Hematopoietic multipotent progenitor cell treated with erythropoietin and hydrocortisone succinate and interleukin-3 and kit ligand, for 6 days (in vitro differentiated cells): Measurements from ENCODE around the gene LHFPL3.

Experiments
- DNase-seq: peaks from one replicate; pipeline ENCODE4 v3.0.0-alpha.2; 2015

LHFPL3 gene

GRCh38 chr7:104371980-104372357 lies 43.6 kb downstream of the LHFPL3 start:
- DNase-seq: no peak

- no peak for DNase-seq
These were observed 54.2 kb downstream of the LHFPL3 start for GRCh38 chr7:104382616-104383015.

GRCh38 chr7:104386943-104387342 lies 58.5 kb downstream of the LHFPL3 start:
- DNase-seq: no peak

GRCh38 chr7:104388222-104388621 lies 59.8 kb downstream of the LHFPL3 start:
- DNase-seq: no peak

- DNase-seq: no peak
These were observed 66.8 kb downstream of the LHFPL3 start for GRCh38 chr7:104395162-104395561.

- DNase-seq: no peak
These were observed 69.0 kb downstream of the LHFPL3 start for GRCh38 chr7:104397442-104397841.

GRCh38 chr7:104408371-104408770 lies 80.0 kb downstream of the LHFPL3 start:
- no peak for DNase-seq

GRCh38 chr7:104410742-104411141 lies 82.3 kb downstream of the LHFPL3 start:
- DNase-seq: no peak

GRCh38 chr7:104412911-104413310 lies 84.5 kb downstream of the LHFPL3 start:
- no peak for DNase-seq

- no peak for DNase-seq
These were observed 85.8 kb downstream of the LHFPL3 start for GRCh38 chr7:104414216-104414615.

GRCh38 chr7:104415700-104416099 lies 87.3 kb downstream of the LHFPL3 start:
- peak; percentile 1 for DNase-seq

GRCh38 chr7:104416866-104417393 lies 88.5 kb downstream of the LHFPL3 start:
- DNase-seq: no peak

GRCh38 chr7:104431930-104432329 lies 103.5 kb downstream of the LHFPL3 start:
- DNase-seq: no peak

- no peak for DNase-seq
These were observed 105.7 kb downstream of the LHFPL3 start for GRCh38 chr7:104434129-104434528.

- no peak for DNase-seq
These were observed 114.1 kb downstream of the LHFPL3 start for GRCh38 chr7:104442481-104442880.

- no peak for DNase-seq
These were observed 115.6 kb downstream of the LHFPL3 start for GRCh38 chr7:104444017-104444416.

- no peak for DNase-seq
These were observed 117.0 kb downstream of the LHFPL3 start for GRCh38 chr7:104445393-104445792.

- DNase-seq: no peak
These were observed 122.5 kb downstream of the LHFPL3 start for GRCh38 chr7:104450861-104451260.

GRCh38 chr7:104453190-104453589 lies 124.8 kb downstream of the LHFPL3 start:
- DNase-seq: no peak

GRCh38 chr7:104458875-104459274 lies 130.5 kb downstream of the LHFPL3 start:
- no peak for DNase-seq

GRCh38 chr7:104469166-104469820 lies 140.9 kb downstream of the LHFPL3 start:
- DNase-seq: no peak

GRCh38 chr7:104480529-104480928 lies 152.1 kb downstream of the LHFPL3 start:
- no peak for DNase-seq

- no peak for DNase-seq
These were observed 154.1 kb downstream of the LHFPL3 start for GRCh38 chr7:104482362-104483037.

GRCh38 chr7:104486931-104487330 lies 158.5 kb downstream of the LHFPL3 start:
- no peak for DNase-seq

- DNase-seq: no peak
These were observed 159.2 kb downstream of the LHFPL3 start for GRCh38 chr7:104487642-104488041.
